ENCODE measurements around the gene TSPAN31. TPM values are rescaled to one million over a fixed set of nuclear protein-coding genes. Genes with fewer than 3 reads are reported as not detected.

The TSPAN31 gene
- total RNA-seq, 1 donor from 2014 or later: 33.2 TPM

- no peak for DNase-seq (ENCODE audit: low spot score in 2 of 2, unreplicated experiment in 2 of 2)
- no peak for TF ChIP-seq CTCF (IDR thresholded peaks at IDR 0.05; ENCODE audit: unreplicated experiment)
- Mint-ChIP-seq H3K9me3 (no peaks in the 10 kb centered on the region), H3K4me1 (peaks cover 4% of the 10 kb centered on the region), H3K36me3 (peaks cover 11% of the 10 kb centered on the region), H3K27ac (no peak overlapping the region), H3K4me3 (no peak overlapping the region), H3K27me3 (ENCODE audit: low read depth) (peaks cover 73% of the 10 kb centered on the region)
Observed at GRCh38 chr12:57724936-57725740, 19.7 kb upstream of the TSPAN31 start.

GRCh38 chr12:57725851-57726150, 19.0 kb upstream of the TSPAN31 start:
- TF ChIP-seq CTCF (IDR thresholded peaks at IDR 0.05; ENCODE audit: unreplicated experiment): no peak
- Mint-ChIP-seq H3K4me1 (peaks cover 4% of the 10 kb centered on the region), H3K9me3 (no peaks in the 10 kb centered on the region), H3K27me3 (ENCODE audit: low read depth) (peaks cover 79% of the 10 kb centered on the region), H3K4me3 (peak overlapping the region; percentile 75), H3K27ac (no peak overlapping the region), H3K36me3 (peaks cover 10% of the 10 kb centered on the region)
- peak in 1 of 2 experiments; percentile 26 for DNase-seq (ENCODE audit: low spot score in 2 of 2, unreplicated experiment in 2 of 2)

GRCh38 chr12:57726151-57726883, 18.5 kb upstream of the TSPAN31 start:
- peak; percentile 64 for TF ChIP-seq CTCF (IDR thresholded peaks at IDR 0.05; ENCODE audit: unreplicated experiment)
- peak; percentile 40 to 75 for DNase-seq (ENCODE audit: low spot score in 2 of 2, unreplicated experiment in 2 of 2)
- H3K27ac Mint-ChIP-seq: no peak overlapping the region
- no peaks in the 10 kb centered on the region for H3K9me3 Mint-ChIP-seq
- H3K27me3 Mint-ChIP-seq (ENCODE audit: low read depth): peaks cover 84% of the 10 kb centered on the region
- H3K36me3 Mint-ChIP-seq: peaks cover 7% of the 10 kb centered on the region
- peak overlapping the region; percentile 75 for H3K4me3 Mint-ChIP-seq
- H3K4me1 Mint-ChIP-seq: peaks cover 4% of the 10 kb centered on the region

GRCh38 chr12:57726884-57727757, 17.7 kb upstream of the TSPAN31 start:
- H3K9me3 Mint-ChIP-seq: no peaks in the 10 kb centered on the region
- peak overlapping the region; percentile 54 for H3K4me3 Mint-ChIP-seq
- H3K36me3 Mint-ChIP-seq: peaks cover under 1% of the 10 kb centered on the region
- no peak overlapping the region for H3K27ac Mint-ChIP-seq
- TF ChIP-seq CTCF (IDR thresholded peaks at IDR 0.05; ENCODE audit: unreplicated experiment): no peak
- H3K4me1 Mint-ChIP-seq: peaks cover 4% of the 10 kb centered on the region
- peak in 1 of 2 experiments; percentile 51 for DNase-seq (ENCODE audit: low spot score in 2 of 2, unreplicated experiment in 2 of 2)
- peaks cover 92% of the 10 kb centered on the region for H3K27me3 Mint-ChIP-seq (ENCODE audit: low read depth)

- peaks cover 4% of the 10 kb centered on the region for H3K4me1 Mint-ChIP-seq
- no peak for TF ChIP-seq CTCF (IDR thresholded peaks at IDR 0.05; ENCODE audit: unreplicated experiment)
- H3K9me3 Mint-ChIP-seq: no peaks in the 10 kb centered on the region
- peaks cover 97% of the 10 kb centered on the region for H3K27me3 Mint-ChIP-seq (ENCODE audit: low read depth)
- no peaks in the 10 kb centered on the region for H3K36me3 Mint-ChIP-seq
- peak in 1 of 2 experiments; percentile 37 for DNase-seq (ENCODE audit: low spot score in 2 of 2, unreplicated experiment in 2 of 2)
- no peak overlapping the region for H3K27ac Mint-ChIP-seq
- H3K4me3 Mint-ChIP-seq: peak overlapping the region; percentile 4
Observed at GRCh38 chr12:57727758-57728395, 17.0 kb upstream of the TSPAN31 start.

Measured in mesothelial cell of epicardium (in vitro differentiated cells).